Mesenchymal stem cell (in vitro differentiated cells and primary cell): ENCODE data around the gene KIFC3.

Source experiments
- DNase-seq: peaks from one replicate; pipeline ENCODE4 v3.0.0-alpha.2; 2013
- H2AFZ ChIP-seq: one replicate; pipeline ENCODE4 v1.6.1; 2013; ENCODE audit warnings: low read depth, mild to moderate bottlenecking, control low read depth, inconsistent platforms, low read length, moderate library complexity
- H2AK5ac ChIP-seq: 2 replicates; pipeline ENCODE4 v1.6.1; 2013; ENCODE audit warnings: low read length, moderate library complexity, mild to moderate bottlenecking, inconsistent platforms; ENCODE audit not compliant: severe bottlenecking
- H2BK120ac ChIP-seq: one replicate; pipeline ENCODE4 v1.6.1; 2013; ENCODE audit warnings: low read depth, mild to moderate bottlenecking, inconsistent platforms, low read length, moderate library complexity
- H2BK12ac ChIP-seq, 2 experiments: one replicate each; pipeline ENCODE4 v1.6.1; 2013; ENCODE audit warnings: inconsistent platforms in 2 of 2, low read length in 2 of 2, mild to moderate bottlenecking in 2 of 2, moderate library complexity in 2 of 2, control low read depth in 1 of 2
- H2BK15ac ChIP-seq: one replicate; pipeline ENCODE4 v1.6.1; 2013; ENCODE audit warnings: mild to moderate bottlenecking, low read depth, inconsistent platforms; ENCODE audit not compliant: poor library complexity, severe bottlenecking
- H2BK5ac ChIP-seq: 2 replicates; pipeline ENCODE4 v1.6.1; 2013; ENCODE audit warnings: low read depth, mild to moderate bottlenecking, low read length, control low read depth, inconsistent platforms; ENCODE audit not compliant: poor library complexity, severe bottlenecking
- H3K14ac ChIP-seq, 2 experiments: one replicate each; pipeline ENCODE4 v1.6.1; 2013; ENCODE audit warnings: inconsistent platforms in 2 of 2, low read length in 2 of 2, control low read depth in 1 of 2, mild to moderate bottlenecking in 1 of 2, moderate library complexity in 1 of 2
- H3K18ac ChIP-seq, 2 experiments: one replicate each; pipeline ENCODE4 v1.6.1; 2013; ENCODE audit warnings: inconsistent platforms in 2 of 2, low read length in 2 of 2, control low read depth in 1 of 2, low read depth in 1 of 2, mild to moderate bottlenecking in 1 of 2
- H3K23ac ChIP-seq, 2 experiments: one replicate each; pipeline ENCODE4 v1.6.1; 2013; ENCODE audit warnings: inconsistent platforms in 2 of 2, low read length in 2 of 2, mild to moderate bottlenecking in 2 of 2, moderate library complexity in 2 of 2, control low read depth in 1 of 2
- H3K27ac ChIP-seq: 2 replicates; pipeline ENCODE4 v1.5.1; 2013; ENCODE audit warnings: mild to moderate bottlenecking, moderate library complexity, low read length, control low read depth, inconsistent platforms; ENCODE audit not compliant: poor library complexity, severe bottlenecking
- H3K27me3 ChIP-seq, 2 experiments: 2 replicates each; pipeline versions ENCODE4 v1.6.1 to v1.7.0; 2013; ENCODE audit warnings: low read length in 2 of 2, mild to moderate bottlenecking in 2 of 2, moderate library complexity in 2 of 2, control low read depth in 1 of 2, inconsistent platforms in 1 of 2; ENCODE audit not compliant: control insufficient read depth in 1 of 2, insufficient read depth in 1 of 2
- H3K36me3 ChIP-seq, 2 experiments: 2 replicates each; pipeline versions ENCODE4 v1.6.1 to v1.7.0; 2013; ENCODE audit warnings: low read length in 2 of 2, control low read depth in 1 of 2, inconsistent platforms in 1 of 2, low read depth in 1 of 2, mild to moderate bottlenecking in 1 of 2; ENCODE audit not compliant: insufficient read depth in 2 of 2, control insufficient read depth in 1 of 2
- H3K4ac ChIP-seq, 2 experiments: one replicate each; pipeline ENCODE4 v1.6.1; 2013; ENCODE audit warnings: inconsistent platforms in 2 of 2, low read length in 2 of 2, mild to moderate bottlenecking in 2 of 2, moderate library complexity in 2 of 2, control low read depth in 1 of 2, low read depth in 1 of 2
- H3K4me1 ChIP-seq: 2 replicates; pipeline ENCODE4 v1.6.1; 2013; ENCODE audit warnings: low read depth, low read length, control low read depth; ENCODE audit not compliant: control insufficient read depth, insufficient read depth
- H3K4me2 ChIP-seq: 2 replicates; pipeline ENCODE4 v1.6.1; 2013; ENCODE audit warnings: low read length, mild to moderate bottlenecking, inconsistent platforms; ENCODE audit not compliant: poor library complexity, severe bottlenecking
- H3K4me3 ChIP-seq, 2 experiments: 2 replicates each; pipeline versions ENCODE4 v1.5.1 to v1.7.0; 2013; ENCODE audit warnings: low read length in 2 of 2, mild to moderate bottlenecking in 2 of 2, control low read depth in 1 of 2, low read depth in 1 of 2; ENCODE audit not compliant: insufficient read depth in 1 of 2
- H3K79me1 ChIP-seq: replicated peaks from 2 replicates; pipeline ENCODE4 v1.6.1; 2013; ENCODE audit warnings: mild to moderate bottlenecking, control low read depth, low read length, inconsistent platforms; ENCODE audit not compliant: poor library complexity, severe bottlenecking
- H3K9ac ChIP-seq: 2 replicates; pipeline ENCODE4 v1.7.0; 2013; ENCODE audit warnings: mild to moderate bottlenecking, low read length, moderate library complexity
- H3K9me3 ChIP-seq: 2 replicates; pipeline ENCODE4 v1.7.0; 2013; ENCODE audit warnings: mild to moderate bottlenecking, low read length; ENCODE audit not compliant: control insufficient read depth
- H4K8ac ChIP-seq: one replicate; pipeline ENCODE4 v1.6.1; 2013; ENCODE audit warnings: inconsistent platforms, mild to moderate bottlenecking, low read length, moderate library complexity
- H4K91ac ChIP-seq: one replicate; pipeline ENCODE4 v1.6.1; 2013; ENCODE audit warnings: mild to moderate bottlenecking, low read length, inconsistent platforms
- WGBS: methylation state at CpG from one replicate; pipeline ENCODE4 v1.1.7; 2013; ENCODE audit warnings: mixed read lengths; 5-methylcytosine and 5-hydroxymethylcytosine counted together

The KIFC3 gene

GRCh38 chr16:57754354-57755060 lies 47.8 kb downstream of the KIFC3 start:
- Histone ChIP-seq H2AK5ac (no peak overlapping the region), H3K27me3 (no peaks in the 10 kb centered on the region), H3K4me1 (peaks cover 40% of the 10 kb centered on the region), H3K23ac (no peak overlapping the region), H2BK12ac (no peak overlapping the region), H3K4me3 (no peak overlapping the region), H4K91ac (no peak overlapping the region), H2BK5ac (no peak overlapping the region), H3K9me3 (no peaks in the 10 kb centered on the region), H3K18ac (no peak overlapping the region), H4K8ac (no peak overlapping the region), H3K9ac (no peak overlapping the region), H3K4me2 (no peak overlapping the region), H3K36me3 (peaks cover 42 to 91% of the 10 kb centered on the region in 2 experiments), H3K27ac (no peak overlapping the region), H2AFZ (no peak overlapping the region), H2BK15ac (no peak overlapping the region), H3K14ac (no peak overlapping the region), H3K4ac (no peak overlapping the region), H3K79me1 (peaks cover 2% of the 10 kb centered on the region), H2BK120ac (no peak overlapping the region)
- no peak for DNase-seq
- 74% methylated on average over 6 of the region's 9 CpGs for WGBS

GRCh38 chr16:57753448-57754353 lies 48.6 kb downstream of the KIFC3 start:
- WGBS, result 95% methylated on average over 32 of the region's 32 CpGs

GRCh38 chr16:57752581-57753447 lies 49.5 kb downstream of the KIFC3 start:
- H4K8ac ChIP-seq, result no peak overlapping the region
- no peak overlapping the region for H3K4ac ChIP-seq
- H3K9me3 ChIP-seq, result no peaks in the 10 kb centered on the region
- H2AFZ ChIP-seq, result no peak overlapping the region
- H3K4me2 ChIP-seq, result no peak overlapping the region
- H3K27me3 ChIP-seq, result no peaks in the 10 kb centered on the region
- H2BK15ac ChIP-seq, result no peak overlapping the region
- H3K14ac ChIP-seq, result no peak overlapping the region
- no peak overlapping the region for H2BK120ac ChIP-seq
- 91% methylated on average over 44 of the region's 44 CpGs for WGBS
- no peak overlapping the region for H3K9ac ChIP-seq
- no peak for DNase-seq
- peaks cover 2% of the 10 kb centered on the region for H3K79me1 ChIP-seq
- H3K36me3 ChIP-seq, result peaks cover 34 to 86% of the 10 kb centered on the region in 2 experiments
- H3K27ac ChIP-seq, result no peak overlapping the region
- H3K23ac ChIP-seq, result no peak overlapping the region
- no peak overlapping the region for H3K18ac ChIP-seq
- no peak overlapping the region for H3K4me3 ChIP-seq
- H2BK5ac ChIP-seq, result no peak overlapping the region
- no peak overlapping the region for H4K91ac ChIP-seq
- peaks cover 25% of the 10 kb centered on the region for H3K4me1 ChIP-seq
- H2BK12ac ChIP-seq, result no peak overlapping the region
- H2AK5ac ChIP-seq, result no peak overlapping the region

More at GRCh38 chr16:57753448-57754353, 48.6 kb downstream of the KIFC3 start:
- Histone ChIP-seq H3K4me2 (no peak overlapping the region), H2BK120ac (no peak overlapping the region), H3K9me3 (no peaks in the 10 kb centered on the region), H3K27ac (no peak overlapping the region), H3K4ac (no peak overlapping the region), H3K27me3 (no peaks in the 10 kb centered on the region), H3K36me3 (peaks cover 34 to 87% of the 10 kb centered on the region in 2 experiments), H2BK15ac (no peak overlapping the region), H3K79me1 (peaks cover 2% of the 10 kb centered on the region), H3K9ac (no peak overlapping the region), H2AFZ (no peak overlapping the region), H2BK5ac (no peak overlapping the region), H4K8ac (no peak overlapping the region), H3K4me3 (no peak overlapping the region), H3K18ac (no peak overlapping the region), H3K23ac (no peak overlapping the region), H4K91ac (peak overlapping the region; percentile 24), H2AK5ac (no peak overlapping the region), H3K4me1 (peaks cover 32% of the 10 kb centered on the region), H2BK12ac (no peak overlapping the region), H3K14ac (no peak overlapping the region)
- no peak for DNase-seq
